BJ (cell line): ENCODE measurements around the gene QSOX1. TPM values are rescaled to one million over a fixed set of nuclear protein-coding genes. Genes with fewer than 3 reads are reported as not detected.

Experiments used
- CTCF ChIA-PET: fragments of 350-600 bp; formaldehyde crosslinking; extraction: SDS; loops from one replicate; lab custom pipeline; 2021; ENCODE audit warnings: antibody characterized with exemption, inconsistent platforms; lab: Yijun Ruan, JAX
- POLR2A ChIA-PET: fragments of 300-600 bp; sonication (Branson Sonifier 250); formaldehyde crosslinking; extraction: SDS; loops from one replicate; lab custom pipeline; 2021; ENCODE audit warnings: antibody characterized with exemption; lab: Charles Lee
- DNase-seq: peaks from one replicate; pipeline ENCODE4 v3.0.0-alpha.2; 2011; ENCODE audit warnings: low read depth
- H3K27me3 ChIP-seq: 2 replicates; pipeline ENCODE4 v1.6.0; 2011; ENCODE audit warnings: low read length; ENCODE audit not compliant: control insufficient read depth, insufficient read depth
- H3K36me3 ChIP-seq: 2 replicates; pipeline ENCODE4 v1.5.1; 2011; ENCODE audit warnings: low read length; ENCODE audit not compliant: control insufficient read depth, insufficient read depth
- H3K4me3 ChIP-seq: 2 replicates; pipeline ENCODE4 v1.5.1; 2011; ENCODE audit warnings: low read depth, mild to moderate bottlenecking, control low read depth, low read length
- CTCF ChIP-seq: IDR thresholded peaks from 2 replicates; pipeline ENCODE4 v1.5.1; 2011; ENCODE audit warnings: low read depth, mild to moderate bottlenecking, control low read depth, inconsistent platforms, low read length, moderate library complexity; ENCODE audit not compliant: insufficient read depth
- polyA plus RNA-seq: library from polyadenylated mRNA; depleted of rRNA; stranded (reverse); fragments of >200 nt; gene quantifications from 2 replicates; pipeline ENCODE4 v1.2.3, GENCODE V29; 2011

Gene QSOX1
- polyA plus RNA-seq, 1 experiment: 503 TPM

- no peak for DNase-seq
- no peaks in the 10 kb centered on the region for H3K27me3 ChIP-seq
- CTCF ChIA-PET: interaction anchor here (0.8 to 5.3 kb wide), 9 partner anchors 7 to 480 kb away, joined by 3 to 49 read pairs (median 4); no protein-coding TSS in a partner anchor
- POLR2A ChIA-PET: no interaction called here
- no peak overlapping the region for H3K4me3 ChIP-seq
- TF ChIP-seq CTCF: no peak
- H3K36me3 ChIP-seq: peaks cover 35% of the 10 kb centered on the region
Measured at GRCh38 chr1:180185971-180186645, 31.4 kb downstream of the QSOX1 start.

DNA sequence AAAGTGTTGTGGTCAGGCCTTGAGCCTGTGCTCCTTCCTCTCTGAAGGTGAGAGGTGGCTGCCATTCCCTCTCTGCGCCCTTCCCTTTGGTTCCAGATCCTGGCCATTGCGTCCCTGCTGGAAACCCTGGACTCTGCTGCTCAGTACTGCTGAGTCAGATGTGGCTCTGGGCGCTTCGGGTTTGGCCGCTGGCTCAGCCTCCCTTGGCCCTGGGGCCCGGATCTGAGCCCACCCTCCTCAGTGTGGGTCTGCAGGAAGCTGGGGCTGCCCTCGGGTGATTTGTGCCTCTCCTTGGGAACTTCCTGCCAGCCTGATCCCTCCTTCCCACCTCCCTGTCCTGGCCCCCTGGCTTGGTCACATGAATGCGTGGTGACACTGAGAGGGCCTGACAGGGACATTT is 32.2 kb downstream of the QSOX1 start:
- CTCF ChIA-PET: interaction anchor here (1.1 to 5.3 kb wide), 8 partner anchors 8 to 318 kb away, joined by 3 to 49 read pairs (median 6); no protein-coding TSS in a partner anchor
- DNase-seq: no peak
- H3K27me3 ChIP-seq: no peaks in the 10 kb centered on the region
- TF ChIP-seq CTCF: no peak
- peaks cover 42% of the 10 kb centered on the region for H3K36me3 ChIP-seq
- POLR2A ChIA-PET: no interaction called here
- no peak overlapping the region for H3K4me3 ChIP-seq

DNA sequence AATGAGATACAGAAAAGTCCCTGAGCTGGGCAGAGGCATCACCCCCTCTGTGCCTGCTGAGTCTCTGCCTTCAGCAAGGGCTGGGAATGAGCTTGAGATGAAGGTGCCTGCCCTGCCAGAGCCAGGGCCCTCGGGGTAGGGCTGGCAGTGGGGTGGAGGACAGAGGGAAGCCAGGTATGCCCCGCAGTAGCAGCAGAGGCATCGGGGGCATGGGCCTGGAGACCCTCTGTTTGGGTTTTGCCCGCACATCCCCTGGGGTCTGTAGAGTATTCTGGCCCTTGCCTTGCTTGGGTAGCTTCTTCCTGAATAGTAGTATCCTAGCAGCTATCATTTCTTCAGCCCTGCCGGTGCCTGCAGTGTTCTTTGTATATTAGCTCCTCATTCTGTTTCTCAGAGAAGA is 33.0 kb downstream of the QSOX1 start:
- no peak for DNase-seq
- ChIA-PET CTCF (interaction anchor here (0.7 to 5.3 kb wide), 24 partner anchors 9 to 373 kb away, joined by 3 to 49 read pairs (median 4); no protein-coding TSS in a partner anchor), POLR2A (no interaction called here)
- Histone ChIP-seq H3K4me3 (no peak overlapping the region), H3K36me3 (peaks cover 38% of the 10 kb centered on the region), H3K27me3 (no peaks in the 10 kb centered on the region)
- no peak for TF ChIP-seq CTCF

DNA sequence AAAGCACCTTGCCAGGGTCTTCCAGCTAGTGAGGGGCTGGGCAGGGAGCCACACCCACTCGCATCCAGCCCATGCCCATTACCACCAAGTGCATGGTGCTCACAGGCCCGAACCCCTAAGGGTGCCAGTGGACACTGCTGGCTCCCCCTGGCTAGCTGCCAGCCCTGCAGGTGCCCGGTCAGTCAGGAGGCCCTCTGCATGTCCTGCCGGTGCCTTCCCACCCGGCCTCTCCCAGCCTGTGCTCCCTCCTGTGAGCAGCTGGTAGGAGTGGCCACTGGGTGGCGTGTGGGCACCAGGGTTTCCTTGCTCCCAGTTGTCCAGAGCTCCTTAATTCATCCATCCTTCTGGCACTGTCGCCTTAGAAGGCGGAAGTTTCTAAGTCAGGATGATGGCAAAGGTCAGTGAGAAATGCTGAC is 33.4 kb downstream of the QSOX1 start:
- POLR2A ChIA-PET: no interaction called here
- CTCF ChIA-PET: interaction anchor here (0.7 to 5.3 kb wide), 27 partner anchors 9 to 373 kb away, joined by 3 to 49 read pairs (median 4); no protein-coding TSS in a partner anchor
- DNase-seq: no peak

More for the DNA sequence above, 33.4 kb downstream of the QSOX1 start:
- Histone ChIP-seq H3K36me3 (peaks cover 36% of the 10 kb centered on the region), H3K27me3 (no peaks in the 10 kb centered on the region), H3K4me3 (no peak overlapping the region)
- TF ChIP-seq CTCF: peak; percentile 85
